Measurements from ENCODE around the gene PMIS2.
A peak's percentile ranks its signal among the peaks of the same experiment; 100 is the strongest.

DNA sequence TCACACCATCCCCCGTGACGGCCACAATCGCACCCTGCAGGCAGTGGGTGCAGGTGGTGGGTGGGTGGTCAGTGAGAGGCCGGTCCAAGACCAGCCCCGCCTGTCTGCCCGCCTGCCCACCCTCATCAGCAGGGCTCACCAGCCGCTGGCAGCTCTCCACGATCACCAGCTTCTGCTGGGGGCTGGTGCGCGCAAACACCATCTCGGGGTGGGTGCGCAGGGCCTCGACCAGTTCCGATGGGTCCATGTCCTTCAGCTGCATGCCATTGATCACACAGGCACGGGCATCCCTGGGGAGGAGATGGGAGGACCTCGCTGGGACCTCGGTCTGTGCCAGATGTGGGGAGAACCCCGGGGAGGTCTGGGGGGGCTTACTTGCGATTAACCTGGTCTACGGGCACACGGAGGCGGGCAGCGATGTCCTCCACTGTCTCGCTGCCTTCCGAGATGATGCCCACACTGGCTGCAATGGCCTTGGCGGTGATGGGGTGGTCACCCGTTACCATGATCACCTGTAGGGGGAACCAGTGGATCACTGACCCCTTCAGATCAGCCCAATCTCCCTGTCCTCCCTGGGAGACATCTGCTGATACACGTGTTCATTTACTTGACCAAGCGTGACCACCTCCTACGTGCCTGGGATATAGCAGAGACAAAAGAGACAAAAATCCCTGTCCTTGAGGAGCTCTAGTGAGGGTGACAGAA, 30.5 kb upstream of the PMIS2 start:
- TF ChIP-seq, protein P1, sequence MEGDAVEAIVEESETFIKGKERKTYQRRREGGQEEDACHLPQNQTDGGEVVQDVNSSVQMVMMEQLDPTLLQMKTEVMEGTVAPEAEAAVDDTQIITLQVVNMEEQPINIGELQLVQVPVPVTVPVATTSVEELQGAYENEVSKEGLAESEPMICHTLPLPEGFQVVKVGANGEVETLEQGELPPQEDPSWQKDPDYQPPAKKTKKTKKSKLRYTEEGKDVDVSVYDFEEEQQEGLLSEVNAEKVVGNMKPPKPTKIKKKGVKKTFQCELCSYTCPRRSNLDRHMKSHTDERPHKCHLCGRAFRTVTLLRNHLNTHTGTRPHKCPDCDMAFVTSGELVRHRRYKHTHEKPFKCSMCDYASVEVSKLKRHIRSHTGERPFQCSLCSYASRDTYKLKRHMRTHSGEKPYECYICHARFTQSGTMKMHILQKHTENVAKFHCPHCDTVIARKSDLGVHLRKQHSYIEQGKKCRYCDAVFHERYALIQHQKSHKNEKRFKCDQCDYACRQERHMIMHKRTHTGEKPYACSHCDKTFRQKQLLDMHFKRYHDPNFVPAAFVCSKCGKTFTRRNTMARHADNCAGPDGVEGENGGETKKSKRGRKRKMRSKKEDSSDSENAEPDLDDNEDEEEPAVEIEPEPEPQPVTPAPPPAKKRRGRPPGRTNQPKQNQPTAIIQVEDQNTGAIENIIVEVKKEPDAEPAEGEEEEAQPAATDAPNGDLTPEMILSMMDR (IDR thresholded peaks at IDR 0.05) = peak in 1 of 12 donors; percentile 7
- no peak for TF ChIP-seq POLR2A (IDR thresholded peaks at IDR 0.05)
